NT2/D1 (cell line): ENCODE results near the gene CAPN14.

Experiments used
- SUZ12 ChIP-seq: IDR thresholded peaks from 2 replicates; pipeline ENCODE4 v1.6.1; 2011; ENCODE audit not compliant: insufficient read length, insufficient read depth; ENCODE audit errors: extremely low read depth
- YY1 ChIP-seq: IDR thresholded peaks from 2 replicates; pipeline ENCODE4 v1.6.1; 2011; ENCODE audit not compliant: insufficient read length, insufficient read depth
- ZNF274 ChIP-seq: IDR thresholded peaks from 2 replicates; pipeline ENCODE4 v1.6.1; 2011; ENCODE audit warnings: mild to moderate bottlenecking, low read depth, low read length

GRCh38 chr2:31134480-31134879, 82.8 kb downstream of the CAPN14 start:
- no peak for TF ChIP-seq SUZ12
- TF ChIP-seq YY1: no peak
- no peak for TF ChIP-seq ZNF274
